Activated CD8-positive, alpha-beta T cell treated with anti-CD3 and anti-CD28 coated beads for 36 hours (primary cell): ENCODE data around the gene PGM2. TPM values are rescaled to one million over a fixed set of nuclear protein-coding genes. Genes with fewer than 3 reads are reported as not detected.

Experiments
- ATAC-seq: fragments of 200-7000 bp; cut with Tn5 transposase; one replicate; pipeline ENCODE4 v1.10.0; 2021; ENCODE audit warnings: mild to moderate bottlenecking, moderate library complexity
- CTCF ChIA-PET: fragments of 350-600 bp; sonication (Branson Sonifier 250); formaldehyde crosslinking; loops from one replicate; lab custom pipeline; 2021; ENCODE audit warnings: antibody characterized with exemption; lab: Charles Lee
- POLR2A ChIA-PET: fragments of 350-600 bp; sonication (Branson Sonifier 250); formaldehyde crosslinking; loops from one replicate; lab custom pipeline; 2021; ENCODE audit warnings: antibody characterized with exemption; lab: Charles Lee
- DNase-seq: peaks from one replicate; pipeline ENCODE4 v3.0.0-alpha.2; 2020
- H3K27ac Mint-ChIP-seq: one replicate; pipeline ENCODE4 v1.8.0; 2021; ENCODE audit warnings: mild to moderate bottlenecking, mixed read lengths
- H3K27me3 Mint-ChIP-seq: one replicate; pipeline ENCODE4 v1.8.0; 2021; ENCODE audit warnings: mixed read lengths
- H3K36me3 Mint-ChIP-seq: one replicate; pipeline ENCODE4 v1.8.0; 2021; ENCODE audit warnings: low read depth, mixed read lengths
- H3K4me1 Mint-ChIP-seq: one replicate; pipeline ENCODE4 v1.8.0; 2021; ENCODE audit warnings: low read depth, mixed read lengths
- H3K4me3 Mint-ChIP-seq: one replicate; pipeline ENCODE4 v1.8.0; 2021; ENCODE audit warnings: mild to moderate bottlenecking, moderate library complexity, mixed read lengths
- H3K9me3 Mint-ChIP-seq: one replicate; pipeline ENCODE4 v1.8.0; 2021; ENCODE audit warnings: mixed read lengths
- intact Hi-C: fragments of 100-400 bp; cut with micrococcal nuclease; formaldehyde crosslinking; loops from one replicate; pipeline ENCODE4 v1.10.0; 2022
- total RNA-seq, 2 experiments: library from RNA; stranded (reverse); gene quantifications; one replicate each; pipeline ENCODE4 v1.2.3, GENCODE V29; 2021
- TF ChIP-seq, protein P1 (sequence below): fragments of 200-600 bp; IDR thresholded peaks from one replicate; pipeline ENCODE4 v1.8.0; 2022; ENCODE audit warnings: antibody characterized with exemption, mild to moderate bottlenecking

Gene PGM2
- total RNA-seq, 2 experiments from 2014 or later = 63.0 to 67.6 TPM

- intact Hi-C loops = loop anchor here (10.0 kb wide), 1 partner anchor 343 kb away; a partner anchor contains a TSS
- DNase-seq = no peak
- TF ChIP-seq, protein P1, sequence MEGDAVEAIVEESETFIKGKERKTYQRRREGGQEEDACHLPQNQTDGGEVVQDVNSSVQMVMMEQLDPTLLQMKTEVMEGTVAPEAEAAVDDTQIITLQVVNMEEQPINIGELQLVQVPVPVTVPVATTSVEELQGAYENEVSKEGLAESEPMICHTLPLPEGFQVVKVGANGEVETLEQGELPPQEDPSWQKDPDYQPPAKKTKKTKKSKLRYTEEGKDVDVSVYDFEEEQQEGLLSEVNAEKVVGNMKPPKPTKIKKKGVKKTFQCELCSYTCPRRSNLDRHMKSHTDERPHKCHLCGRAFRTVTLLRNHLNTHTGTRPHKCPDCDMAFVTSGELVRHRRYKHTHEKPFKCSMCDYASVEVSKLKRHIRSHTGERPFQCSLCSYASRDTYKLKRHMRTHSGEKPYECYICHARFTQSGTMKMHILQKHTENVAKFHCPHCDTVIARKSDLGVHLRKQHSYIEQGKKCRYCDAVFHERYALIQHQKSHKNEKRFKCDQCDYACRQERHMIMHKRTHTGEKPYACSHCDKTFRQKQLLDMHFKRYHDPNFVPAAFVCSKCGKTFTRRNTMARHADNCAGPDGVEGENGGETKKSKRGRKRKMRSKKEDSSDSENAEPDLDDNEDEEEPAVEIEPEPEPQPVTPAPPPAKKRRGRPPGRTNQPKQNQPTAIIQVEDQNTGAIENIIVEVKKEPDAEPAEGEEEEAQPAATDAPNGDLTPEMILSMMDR = no peak
- Mint-ChIP-seq H3K9me3 (no peaks in the 10 kb centered on the region), H3K36me3 (no peaks in the 10 kb centered on the region), H3K4me3 (no peak overlapping the region), H3K4me1 (no peaks in the 10 kb centered on the region), H3K27ac (no peak overlapping the region), H3K27me3 (no peaks in the 10 kb centered on the region)
- POLR2A ChIA-PET = interaction anchor here (0.7 kb wide), 1 partner anchor 227 kb away, joined by 3 read pairs; no protein-coding TSS in a partner anchor
- no peak for ATAC-seq
- CTCF ChIA-PET = interaction anchor here (0.9 to 1.6 kb wide), 5 partner anchors 10 to 344 kb away, joined by 3 to 5 read pairs (median 4); a partner anchor contains a TSS
Measured at GRCh38 chr4:37797374-37797773, 29.1 kb upstream of the PGM2 start.

DNA sequence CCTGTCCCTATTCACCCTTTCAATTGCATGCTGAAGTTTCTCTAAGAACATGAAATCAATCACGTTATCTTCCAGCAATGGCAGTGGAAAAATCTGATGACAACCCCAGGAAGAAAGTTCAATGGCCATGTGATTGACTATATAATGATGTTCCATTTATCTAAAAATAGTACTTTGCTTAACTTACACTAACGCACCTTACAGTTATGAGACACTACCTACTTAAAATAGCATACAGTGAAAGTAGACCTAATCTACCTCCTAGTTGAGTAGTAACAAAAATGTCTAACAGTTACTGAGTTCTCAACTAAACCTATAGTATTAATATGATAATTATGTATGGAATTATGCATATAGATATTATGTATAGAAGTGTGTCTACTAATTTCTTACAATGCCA is 28.6 kb upstream of the PGM2 start:
- H3K9me3 Mint-ChIP-seq = no peaks in the 10 kb centered on the region
- no peak for ATAC-seq
- intact Hi-C loops = loop anchor here (10.0 kb wide), 1 partner anchor 343 kb away; a partner anchor contains a TSS
- ChIA-PET POLR2A (interaction anchor here (0.7 kb wide), 1 partner anchor 227 kb away, joined by 3 read pairs; no protein-coding TSS in a partner anchor), CTCF (interaction anchor here (1.2 to 2.8 kb wide), 2 partner anchors 238 to 344 kb away, joined by 3 to 13 read pairs; a partner anchor contains a TSS)
- H3K4me3 Mint-ChIP-seq = no peak overlapping the region
- DNase-seq = no peak
- no peaks in the 10 kb centered on the region for H3K4me1 Mint-ChIP-seq
- TF ChIP-seq, protein P1 = no peak
- H3K36me3 Mint-ChIP-seq = no peaks in the 10 kb centered on the region
- no peak overlapping the region for H3K27ac Mint-ChIP-seq
- no peaks in the 10 kb centered on the region for H3K27me3 Mint-ChIP-seq

GRCh38 chr4:37798616-37799015 is 27.9 kb upstream of the PGM2 start:
- CTCF ChIA-PET = interaction anchor here (1.6 to 2.8 kb wide), 2 partner anchors 235 to 237 kb away, joined by 4 to 13 read pairs; no protein-coding TSS in a partner anchor
- POLR2A ChIA-PET = no interaction called here

GRCh38 chr4:37799941-37800554 is 26.4 kb upstream of the PGM2 start:
- ATAC-seq = no peak
- POLR2A ChIA-PET = no interaction called here
- H3K4me3 Mint-ChIP-seq = no peak overlapping the region
- no peaks in the 10 kb centered on the region for H3K4me1 Mint-ChIP-seq
- H3K9me3 Mint-ChIP-seq = no peaks in the 10 kb centered on the region
- TF ChIP-seq, protein P1 = no peak
- intact Hi-C loops = loop anchor here (10.0 kb wide), 1 partner anchor 345 kb away; a partner anchor contains a TSS
- CTCF ChIA-PET = interaction anchor here (0.6 to 2.8 kb wide), 6 partner anchors 10 to 236 kb away, joined by 3 to 13 read pairs (median 4); no protein-coding TSS in a partner anchor
- no peaks in the 10 kb centered on the region for H3K27me3 Mint-ChIP-seq
- no peak overlapping the region for H3K27ac Mint-ChIP-seq
- no peak for DNase-seq
- no peaks in the 10 kb centered on the region for H3K36me3 Mint-ChIP-seq

More at GRCh38 chr4:37798616-37799015, 27.9 kb upstream of the PGM2 start:
- no peak for DNase-seq
- Mint-ChIP-seq H3K27ac (no peak overlapping the region), H3K4me3 (no peak overlapping the region), H3K4me1 (no peaks in the 10 kb centered on the region), H3K27me3 (no peaks in the 10 kb centered on the region), H3K36me3 (no peaks in the 10 kb centered on the region), H3K9me3 (no peaks in the 10 kb centered on the region)
- no peak for ATAC-seq
- TF ChIP-seq, protein P1 = no peak
- intact Hi-C loops = loop anchor here (10.0 kb wide), 1 partner anchor 344 kb away; a partner anchor contains a TSS
